ENCODE measurements around the gene PRPSAP1.

GRCh38 chr17:76270770-76271668 lies 82.7 kb downstream of the PRPSAP1 start:
- TF ChIP-seq RXRA (IDR thresholded peaks at IDR 0.05; ENCODE audit: borderline replicate concordance, low read depth) (no peak), EZH2phosphoT487 (IDR thresholded peaks at IDR 0.05; ENCODE audit: borderline replicate concordance, low read depth) (no peak), POLR2AphosphoS5 (IDR thresholded peaks at IDR 0.05; ENCODE audit: low read depth, low read length) (no peak), CTCF (IDR thresholded peaks at IDR 0.05) (no peak), EP300 (IDR thresholded peaks at IDR 0.05; ENCODE audit: borderline replicate concordance in 1 of 2, low read depth in 1 of 2, low read length in 1 of 2) (no peak)

All from SK-N-SH (cell line).